GM19193 (cell line): ENCODE results near the gene MAGI2.

Source experiments
- POLR2A ChIP-seq: IDR thresholded peaks from 4 replicates; pipeline ENCODE4 v1.6.1; 2011; ENCODE audit not compliant: insufficient read depth, insufficient read length; ENCODE audit errors: extremely low read depth

Gene MAGI2

GRCh38 chr7:79227044-79227443 is 226.4 kb downstream of the MAGI2 start:
- TF ChIP-seq POLR2A, result no peak

- TF ChIP-seq POLR2A, result no peak
Observed at GRCh38 chr7:79221211-79221610, 232.3 kb downstream of the MAGI2 start.

DNA sequence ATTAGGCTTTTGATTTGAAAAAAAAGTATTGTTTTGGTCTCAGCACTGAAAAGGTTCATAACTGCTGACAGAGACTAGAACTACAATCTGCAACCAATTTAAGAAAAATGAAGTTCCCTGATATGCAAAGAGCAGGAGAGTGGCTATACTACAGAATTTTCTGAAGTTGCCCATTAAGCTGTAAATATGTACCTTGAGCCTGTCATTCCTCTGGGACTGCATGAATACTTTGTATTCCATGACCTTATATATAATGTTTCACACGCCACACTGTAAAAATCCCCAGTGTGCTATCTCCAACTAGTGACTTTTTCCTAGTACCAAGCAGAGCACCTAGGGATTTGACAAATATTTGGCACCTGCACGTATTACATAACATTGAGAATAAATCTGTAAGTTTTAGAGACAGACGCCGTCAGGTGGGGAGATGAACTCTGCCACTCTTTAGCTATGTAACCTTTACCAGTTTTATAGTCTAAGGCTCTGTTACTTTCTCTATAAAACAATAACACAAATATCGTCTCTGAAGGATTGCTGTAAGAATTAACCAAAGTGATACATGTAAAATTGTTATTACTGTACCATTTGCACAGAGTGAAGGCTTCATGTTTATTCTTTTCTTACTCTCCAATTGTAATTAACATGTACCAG is 235.4 kb downstream of the MAGI2 start:
- TF ChIP-seq POLR2A, result no peak

GRCh38 chr7:79217468-79217867 is 236.0 kb downstream of the MAGI2 start:
- TF ChIP-seq POLR2A, result no peak

GRCh38 chr7:79216236-79216635 is 237.2 kb downstream of the MAGI2 start:
- no peak for TF ChIP-seq POLR2A

DNA sequence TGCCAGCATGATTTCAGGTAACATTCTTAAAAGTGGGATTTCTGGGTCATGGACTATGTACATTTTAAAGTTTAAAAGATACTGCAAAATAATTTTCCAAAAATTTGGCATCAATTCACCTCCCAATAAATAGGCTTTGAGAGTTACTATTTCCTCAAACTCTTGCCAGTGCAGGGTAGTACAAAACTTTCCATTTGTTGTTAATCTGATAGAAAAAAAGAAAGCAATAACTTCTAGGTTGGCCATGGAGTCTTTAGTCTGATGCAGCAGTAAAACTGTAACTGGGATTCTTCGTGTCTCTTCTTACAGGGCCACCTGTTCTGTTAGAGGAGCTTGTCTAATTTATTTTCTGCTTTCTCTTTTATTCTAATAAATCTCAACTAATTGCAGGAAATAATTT is 241.1 kb downstream of the MAGI2 start:
- TF ChIP-seq POLR2A, result no peak

DNA sequence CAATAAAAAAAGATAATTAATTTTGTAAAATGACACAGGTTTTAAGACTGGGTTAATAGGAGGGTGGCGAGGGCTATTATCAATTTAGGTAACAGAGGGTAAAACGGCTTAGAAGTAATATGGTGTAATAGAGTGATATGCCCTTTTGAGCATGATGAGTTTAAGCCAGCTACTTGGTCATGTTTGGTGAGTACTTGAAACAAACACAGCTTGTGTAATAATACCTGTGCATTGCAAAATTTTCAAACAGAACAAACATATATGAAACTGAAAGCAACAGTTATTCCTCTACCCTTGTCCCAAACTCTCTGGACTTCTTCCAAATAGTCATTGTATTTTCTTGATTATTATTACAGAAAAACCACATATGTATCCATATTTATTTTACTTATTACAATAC is 241.7 kb downstream of the MAGI2 start:
- no peak for TF ChIP-seq POLR2A

- no peak for TF ChIP-seq POLR2A
Observed at GRCh38 chr7:79199961-79200360, 253.5 kb downstream of the MAGI2 start.

GRCh38 chr7:79199266-79199665 is 254.2 kb downstream of the MAGI2 start:
- no peak for TF ChIP-seq POLR2A

DNA sequence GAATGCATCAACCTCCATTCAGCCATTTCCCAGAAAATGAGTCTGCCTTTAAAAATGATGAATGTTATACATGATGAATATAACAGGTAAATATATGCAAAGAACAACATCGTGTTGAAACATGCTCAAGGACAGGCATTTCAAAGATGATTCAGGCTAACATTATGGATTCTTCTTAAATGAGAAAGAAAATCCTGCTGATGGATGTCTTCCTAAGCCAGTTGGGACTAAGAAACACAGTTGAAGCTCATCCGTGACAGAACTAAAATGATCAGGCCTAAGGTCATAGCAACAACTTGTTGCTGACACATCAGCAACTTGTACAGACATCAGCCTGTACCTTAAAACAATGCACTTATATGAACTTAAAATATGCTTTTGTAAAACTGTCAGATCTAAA is 267.9 kb downstream of the MAGI2 start:
- no peak for TF ChIP-seq POLR2A

DNA sequence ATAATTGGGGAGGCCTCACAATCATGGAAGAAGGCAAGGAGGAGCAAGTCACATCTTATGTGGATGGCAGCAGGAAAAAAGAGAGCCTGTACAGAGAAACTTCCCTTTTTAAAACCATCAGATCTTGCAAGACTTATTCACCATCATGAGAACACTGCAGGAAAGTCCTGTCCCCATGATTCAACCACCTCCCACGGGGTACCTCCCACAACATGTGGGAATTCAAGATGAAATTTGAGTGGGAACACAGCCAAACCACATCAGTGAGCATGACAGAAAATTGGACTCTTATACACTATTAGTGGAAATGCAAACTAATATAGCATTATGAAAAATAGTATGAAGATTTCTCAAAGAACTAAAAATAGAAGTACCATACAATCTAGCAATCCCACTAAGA is 271.2 kb downstream of the MAGI2 start:
- TF ChIP-seq POLR2A, result no peak

DNA sequence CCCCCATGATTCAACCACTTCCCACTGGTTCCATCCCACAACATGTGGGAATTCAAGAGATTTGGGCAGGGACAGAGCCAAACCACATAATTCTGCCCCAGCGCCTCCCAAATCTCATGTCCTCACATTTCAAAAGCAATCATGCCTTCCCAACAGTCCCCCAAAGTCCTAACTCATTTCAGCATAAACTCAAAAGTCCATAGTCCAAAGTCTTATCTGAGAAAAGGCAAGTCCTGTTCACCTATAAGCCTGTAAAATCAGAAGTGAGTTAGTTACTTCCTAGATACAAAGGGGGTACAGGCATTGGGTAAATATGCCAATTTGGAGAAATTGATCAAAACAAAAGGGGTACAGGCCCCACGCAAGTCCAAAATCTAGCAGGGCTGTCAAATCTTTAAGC is 272.9 kb downstream of the MAGI2 start:
- no peak for TF ChIP-seq POLR2A

DNA sequence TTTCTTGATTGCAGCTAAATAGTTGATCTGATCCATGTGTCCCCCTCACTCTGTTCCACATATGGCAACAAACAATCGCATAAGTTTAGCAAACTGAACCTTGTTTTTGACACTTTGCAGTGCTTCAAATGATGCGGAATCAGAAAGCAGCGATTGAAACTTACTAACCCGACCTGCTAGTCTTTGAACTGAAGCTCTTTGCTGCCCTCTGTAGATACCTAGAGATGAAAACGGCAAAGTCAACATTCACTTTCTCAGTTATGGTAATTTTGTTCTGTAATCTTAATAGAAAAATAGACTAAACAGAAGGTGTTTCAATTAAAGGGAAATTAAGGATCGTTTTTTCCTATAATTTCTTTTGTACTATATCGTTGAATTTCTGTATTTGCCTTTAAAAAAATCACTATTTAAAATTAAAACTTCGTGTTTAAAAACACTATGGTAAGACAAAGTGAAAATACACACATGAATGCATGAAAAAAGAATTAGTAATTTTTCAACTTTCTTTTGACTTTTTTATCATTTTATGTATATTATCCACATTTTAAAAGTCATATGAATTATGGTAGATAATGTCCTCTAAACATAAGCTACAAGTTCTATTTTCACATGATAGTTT is 276.5 kb downstream of the MAGI2 start:
- no peak for TF ChIP-seq POLR2A

GRCh38 chr7:79175374-79175773 is 278.1 kb downstream of the MAGI2 start:
- TF ChIP-seq POLR2A, result no peak

DNA sequence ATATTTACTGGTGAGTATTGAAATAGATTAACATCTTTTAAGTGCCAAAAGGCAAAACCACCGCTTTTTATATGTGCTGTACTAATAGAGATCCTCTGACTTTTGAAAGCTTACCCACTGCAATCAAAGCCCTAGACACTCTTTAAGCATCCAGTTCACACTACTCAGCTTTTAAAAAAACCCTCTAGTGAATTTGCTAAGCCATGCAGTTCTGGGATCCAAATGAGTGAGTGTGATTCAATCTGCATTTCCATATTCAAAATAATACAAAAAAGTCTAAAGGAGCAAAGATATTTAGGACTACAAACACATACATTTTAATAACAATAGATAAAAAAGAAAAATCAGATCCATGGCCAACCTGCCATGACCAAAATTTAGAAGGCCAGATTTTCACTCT is 288.2 kb downstream of the MAGI2 start:
- no peak for TF ChIP-seq POLR2A

GRCh38 chr7:79159040-79159664 is 294.3 kb downstream of the MAGI2 start:
- TF ChIP-seq POLR2A, result no peak
